HG03565 (cell line): ENCODE data around the gene RETN.

Experiments used
- ATAC-seq: cut with Tn5 transposase; IDR thresholded peaks from one replicate; pipeline ENCODE4 v1.9.1; 2021; ENCODE audit warnings: mild to moderate bottlenecking, moderate library complexity; ENCODE audit not compliant: unreplicated experiment

RETN gene

GRCh38 chr19:7705387-7706187 lies 36.7 kb downstream of the RETN start:
- no peak for ATAC-seq

DNA sequence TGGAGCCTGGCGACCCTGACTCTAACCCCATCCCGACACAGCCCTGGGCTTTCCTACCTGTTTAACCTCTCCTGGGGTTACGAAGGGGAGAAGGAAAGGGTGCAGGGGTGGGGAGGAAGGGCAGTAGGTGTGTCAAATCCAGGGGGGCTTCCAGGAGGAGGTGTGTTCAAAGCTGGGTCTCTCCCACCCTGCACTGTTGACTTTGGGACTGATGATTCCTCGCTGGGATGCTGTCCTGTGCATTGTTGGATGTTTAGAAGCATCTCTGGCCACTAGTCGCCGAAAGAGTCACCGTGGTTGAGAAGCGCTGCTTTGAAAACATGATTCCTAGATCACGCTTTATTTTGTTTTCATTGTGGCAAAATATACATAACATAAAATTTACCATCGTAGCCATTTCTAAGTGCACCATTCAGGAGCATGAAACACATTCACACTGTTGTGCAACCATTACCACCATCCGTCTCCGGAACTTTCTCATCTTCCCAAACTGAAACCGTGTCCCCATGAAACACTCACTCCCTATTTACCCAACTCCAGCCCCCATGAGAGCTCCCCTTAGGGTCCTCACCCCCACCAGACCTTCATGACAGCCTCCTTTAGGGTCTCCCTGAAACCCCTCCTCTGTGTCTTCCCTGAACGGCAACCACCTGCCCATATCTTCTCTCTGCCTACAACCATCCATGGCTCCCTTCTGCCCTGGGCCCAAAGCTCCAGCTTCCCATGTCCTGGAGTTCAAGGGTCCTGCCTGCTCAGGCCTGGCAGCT lies 37.5 kb downstream of the RETN start:
- no peak for ATAC-seq

GRCh38 chr19:7706955-7707456 lies 38.2 kb downstream of the RETN start:
- ATAC-seq, result no peak

- ATAC-seq, result no peak
Observed at GRCh38 chr19:7709932-7710460, 41.1 kb downstream of the RETN start.

GRCh38 chr19:7710616-7711015 lies 41.8 kb downstream of the RETN start:
- no peak for ATAC-seq

GRCh38 chr19:7715671-7716070 lies 46.8 kb downstream of the RETN start:
- ATAC-seq, result no peak

DNA sequence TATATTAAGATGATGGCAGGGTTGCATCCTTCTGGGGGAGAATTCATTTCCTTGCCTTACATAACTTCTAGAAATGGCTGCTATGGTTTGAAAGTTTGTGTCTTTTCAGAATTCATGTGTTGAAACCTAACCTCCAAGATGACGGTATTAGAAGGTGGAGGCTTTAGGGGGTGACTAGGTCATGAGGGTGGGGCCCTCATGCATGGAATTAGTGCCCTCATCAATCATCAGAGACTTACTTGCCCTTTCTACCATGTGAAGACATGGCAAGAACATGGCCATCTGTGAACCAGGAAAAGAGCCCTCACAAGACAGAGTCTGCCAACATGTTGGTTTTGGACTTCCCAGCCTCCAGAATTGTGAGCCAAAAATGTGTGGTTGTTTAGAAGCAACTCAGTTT lies 47.9 kb downstream of the RETN start:
- no peak for ATAC-seq

GRCh38 chr19:7718668-7719067 lies 49.8 kb downstream of the RETN start:
- ATAC-seq, result no peak
